Tibial nerve (tissue), 4 donors: Measurements from ENCODE around the gene TBC1D3B. TPM values are rescaled to one million over a fixed set of nuclear protein-coding genes. Genes with fewer than 3 reads are reported as not detected.

ENCODE experiments used
- DNase-seq, 2 donors: peaks; one replicate each; pipeline ENCODE4 v3.0.0-alpha.2; 2019; ENCODE audit warnings: low spot score in 2 of 2
- H3K27ac ChIP-seq, 4 donors: fragments of 200-600 bp; sonication (generic) in 3 of 4; one replicate each; pipeline ENCODE4 v1.5.1; 2017 to 2019; ENCODE audit warnings: mild to moderate bottlenecking in 1 of 4
- H3K27me3 ChIP-seq, 2 donors: fragments of 200-600 bp; sonication (generic) in 1 of 2; one replicate each; pipeline versions ENCODE4 v1.5.1 to v1.6.0; 2017 to 2019
- H3K36me3 ChIP-seq, 3 donors: fragments of 200-600 bp; sonication (generic); one replicate each; pipeline ENCODE4 v1.5.1; 2018 to 2019
- H3K4me1 ChIP-seq, 4 donors: fragments of 200-600 bp; sonication (generic) in 3 of 4; one replicate each; pipeline ENCODE4 v1.5.1; 2017 to 2019
- H3K4me3 ChIP-seq, 4 donors: fragments of 200-600 bp; sonication (generic) in 3 of 4; one replicate each; pipeline ENCODE4 v1.5.1; 2017 to 2019; ENCODE audit warnings: mild to moderate bottlenecking in 1 of 4, moderate library complexity in 1 of 4
- H3K9me3 ChIP-seq, 4 donors: fragments of 200-600 bp; sonication (generic) in 3 of 4; one replicate each; pipeline ENCODE4 v1.5.1; 2017 to 2019
- CTCF ChIP-seq, 5 experiments: fragments of 200-600 bp in 3 of 5; fragments of 450-650 bp in 2 of 5; sonication (generic) in 3 of 5; IDR thresholded peaks; one replicate each; pipeline ENCODE4 v1.5.1; 2016 to 2019; ENCODE audit warnings: antibody characterized with exemption in 5 of 5, mild to moderate bottlenecking in 3 of 5, moderate library complexity in 2 of 5
- EP300 ChIP-seq, 2 donors: sonication (generic); formaldehyde crosslinking; IDR thresholded peaks; one replicate each; pipeline ENCODE4 v1.6.1; 2017; ENCODE audit warnings: antibody characterized with exemption in 2 of 2, mild to moderate bottlenecking in 1 of 2
- POLR2A ChIP-seq, 2 donors: fragments of 450-650 bp; IDR thresholded peaks; one replicate each; pipeline ENCODE4 v1.6.1; 2017; ENCODE audit warnings: antibody characterized with exemption in 2 of 2, mild to moderate bottlenecking in 2 of 2, moderate library complexity in 2 of 2
- WGBS, 2 donors: methylation state at CpG; one replicate each; pipeline ENCODE4 v1.1.5; 2018; 5-methylcytosine and 5-hydroxymethylcytosine counted together
- total RNA-seq, 4 donors: library from RNA; depleted of rRNA; stranded (reverse); fragments of >200 nt; gene quantifications; one replicate each; pipeline ENCODE4 v1.1.0, GENCODE V29; 2016

The TBC1D3B gene
- total RNA-seq, 4 donors from 2014 or later, result 1.0 to 4.5 TPM; not detected in 2

- H3K27ac ChIP-seq, result no peak overlapping the region
- no peaks in the 10 kb centered on the region for H3K4me1 ChIP-seq
- H3K36me3 ChIP-seq, result no peaks in the 10 kb centered on the region
- TF ChIP-seq CTCF (IDR thresholded peaks at IDR 0.05), result no peak
- TF ChIP-seq EP300 (IDR thresholded peaks at IDR 0.05), result no peak
- TF ChIP-seq POLR2A (IDR thresholded peaks at IDR 0.05), result no peak
- no peaks in the 10 kb centered on the region for H3K27me3 ChIP-seq
- no peak overlapping the region for H3K4me3 ChIP-seq
- no peak for DNase-seq
- WGBS, 2 donors, result 60 to 69% methylated on average over 1 of the region's 1 CpG
- no peaks in the 10 kb centered on the region for H3K9me3 ChIP-seq
Measured at GRCh38 chr17:36136439-36136838, 40.0 kb downstream of the TBC1D3B start.

GRCh38 chr17:36136036-36136435, 40.4 kb downstream of the TBC1D3B start:
- Histone ChIP-seq H3K4me1 (no peaks in the 10 kb centered on the region), H3K27ac (no peak overlapping the region), H3K4me3 (no peak overlapping the region), H3K27me3 (no peaks in the 10 kb centered on the region), H3K9me3 (no peaks in the 10 kb centered on the region), H3K36me3 (no peaks in the 10 kb centered on the region)
- TF ChIP-seq POLR2A (IDR thresholded peaks at IDR 0.05) (no peak), CTCF (IDR thresholded peaks at IDR 0.05) (no peak), EP300 (IDR thresholded peaks at IDR 0.05) (no peak)
- 84 to 93% methylated on average over 1 of the region's 1 CpG for WGBS, 2 donors
- DNase-seq, result no peak

- Histone ChIP-seq H3K27me3 (no peaks in the 10 kb centered on the region), H3K4me3 (no peak overlapping the region), H3K27ac (no peak overlapping the region), H3K4me1 (no peaks in the 10 kb centered on the region), H3K9me3 (no peaks in the 10 kb centered on the region), H3K36me3 (no peaks in the 10 kb centered on the region)
- no peak for DNase-seq
- WGBS, 2 donors, result 84 to 85% methylated on average over 4 of the region's 4 CpGs
- TF ChIP-seq CTCF (IDR thresholded peaks at IDR 0.05) (no peak), EP300 (IDR thresholded peaks at IDR 0.05) (no peak), POLR2A (IDR thresholded peaks at IDR 0.05) (no peak)
Measured at GRCh38 chr17:36135465-36135864, 41.0 kb downstream of the TBC1D3B start.

GRCh38 chr17:36133602-36134236, 42.7 kb downstream of the TBC1D3B start:
- 39 to 44% methylated on average over 4 of the region's 4 CpGs for WGBS, 2 donors
- H3K27ac ChIP-seq, result no peak overlapping the region
- H3K9me3 ChIP-seq, result no peaks in the 10 kb centered on the region
- H3K27me3 ChIP-seq, result no peaks in the 10 kb centered on the region
- DNase-seq, result peak in 1 of 2 donors; percentile 56
- no peak overlapping the region for H3K4me3 ChIP-seq
- H3K4me1 ChIP-seq, result no peaks in the 10 kb centered on the region
- TF ChIP-seq EP300 (IDR thresholded peaks at IDR 0.05) (peak in 1 of 2 donors; percentile 9), POLR2A (IDR thresholded peaks at IDR 0.05) (no peak), CTCF (IDR thresholded peaks at IDR 0.05) (no peak)
- H3K36me3 ChIP-seq, result no peaks in the 10 kb centered on the region

- 61 to 79% methylated on average over 2 of the region's 2 CpGs for WGBS, 2 donors
- no peak overlapping the region for H3K4me3 ChIP-seq
- TF ChIP-seq POLR2A (IDR thresholded peaks at IDR 0.05) (no peak), CTCF (IDR thresholded peaks at IDR 0.05) (no peak), EP300 (IDR thresholded peaks at IDR 0.05) (no peak)
- no peak overlapping the region for H3K27ac ChIP-seq
- H3K9me3 ChIP-seq, result no peaks in the 10 kb centered on the region
- DNase-seq, result no peak
- no peaks in the 10 kb centered on the region for H3K4me1 ChIP-seq
- no peaks in the 10 kb centered on the region for H3K27me3 ChIP-seq
- H3K36me3 ChIP-seq, result no peaks in the 10 kb centered on the region
Measured at GRCh38 chr17:36132421-36132831, 44.0 kb downstream of the TBC1D3B start.
